K562 (cell line): Measurements from ENCODE around the gene CBX3. TPM values are rescaled to one million over a fixed set of nuclear protein-coding genes. Genes with fewer than 3 reads are reported as not detected.
A peak's percentile ranks its signal among the peaks of the same experiment; 100 is the strongest.

Experiments used
- CBX8 ChIP-seq: fragments of 200-600 bp; sonication (generic); IDR thresholded peaks from 2 replicates; pipeline ENCODE4 v1.6.1; 2012; ENCODE audit warnings: borderline replicate concordance, mixed run types, low read depth, mild to moderate bottlenecking, moderate library complexity, mixed read lengths, low read length, control low read depth, inconsistent platforms; ENCODE audit not compliant: poor library complexity, severe bottlenecking; ENCODE audit errors: extremely low read depth
- HDAC8 ChIP-seq: fragments of 450-650 bp; IDR thresholded peaks from 2 replicates; pipeline ENCODE4 v1.6.1; 2016; ENCODE audit warnings: mild to moderate bottlenecking, missing genetic modification characterization, moderate library complexity, missing compliant biosample characterization
- HMGN3 ChIP-seq: IDR thresholded peaks from 2 replicates; pipeline ENCODE4 v1.6.1; 2011; ENCODE audit warnings: borderline replicate concordance, low read depth, mild to moderate bottlenecking, mixed read lengths, low read length; ENCODE audit not compliant: insufficient read length; ENCODE audit errors: extremely low read depth
- HMGXB4 ChIP-seq: sonication (generic); formaldehyde crosslinking; IDR thresholded peaks from 2 replicates; pipeline ENCODE4 v1.8.1; 2023; ENCODE audit warnings: mild to moderate bottlenecking, missing genetic modification reagents
- HSF4 ChIP-seq: fragments of 250-450 bp; sonication (Bioruptor Pico); IDR thresholded peaks from 2 replicates; pipeline ENCODE4 v2.1.2; 2022; ENCODE audit warnings: mild to moderate bottlenecking, moderate library complexity, borderline replicate concordance
- KAT2B ChIP-seq: IDR thresholded peaks from one replicate; pipeline ENCODE4 v1.6.1; 2012; ENCODE audit warnings: low read depth, mild to moderate bottlenecking, control low read depth, inconsistent platforms, low read length, moderate library complexity
- KDM4B ChIP-seq, 2 experiments: fragments of 450-650 bp in 1 of 2; sonication (generic) in 1 of 2; IDR thresholded peaks; 2 replicates each; pipeline ENCODE4 v1.6.1; 2016 to 2017; ENCODE audit warnings: borderline replicate concordance in 2 of 2, antibody characterized with exemption in 1 of 2, low read depth in 1 of 2, mild to moderate bottlenecking in 1 of 2
- KLF1 ChIP-seq: fragments of 450-650 bp; IDR thresholded peaks from 2 replicates; pipeline ENCODE4 v1.6.1; 2016; ENCODE audit warnings: missing genetic modification characterization, missing compliant biosample characterization
- MCM3 ChIP-seq: fragments of 450-650 bp; IDR thresholded peaks from 2 replicates; pipeline ENCODE4 v1.6.1; 2016
- MEF2D ChIP-seq: conservative IDR thresholded peaks from 2 replicates; pipeline ENCODE4 v1.6.1; 2016; ENCODE audit warnings: low read depth, missing genetic modification characterization, missing compliant biosample characterization
- NR2F6 ChIP-seq: fragments of 450-650 bp; formaldehyde crosslinking; IDR thresholded peaks from 2 replicates; pipeline ENCODE4 v1.4.0; 2020; ENCODE audit warnings: mild to moderate bottlenecking
- PHB2 ChIP-seq: fragments of 450-650 bp; IDR thresholded peaks from 2 replicates; pipeline ENCODE4 v1.6.1; 2017; ENCODE audit warnings: low read depth
- RBM25 ChIP-seq: fragments of 200-400 bp; formaldehyde crosslinking; IDR thresholded peaks from 2 replicates; pipeline ENCODE4 v1.6.1; 2018; ENCODE audit warnings: low read length, low read depth, moderate library complexity; ENCODE audit not compliant: severe bottlenecking
- SRF ChIP-seq, 2 experiments: fragments of 250-450, 450-650 bp in 1 of 2; sonication (Bioruptor Pico) in 1 of 2; sonication (generic) in 1 of 2; formaldehyde crosslinking; IDR thresholded peaks; 2 replicates each; pipeline versions ENCODE4 v1.5.0 to v1.5.1; 2020 to 2022; ENCODE audit warnings: mild to moderate bottlenecking in 1 of 2, missing genetic modification reagents in 1 of 2
- TRIM24 ChIP-seq, 2 experiments: fragments of 450-650 bp; IDR thresholded peaks; 2 replicates each; pipeline ENCODE4 v1.6.1; 2016
- ZFP1 ChIP-seq: fragments of 450-650 bp; formaldehyde crosslinking; IDR thresholded peaks from 2 replicates; pipeline ENCODE4 v1.4.0; 2020; ENCODE audit warnings: mild to moderate bottlenecking, mixed read lengths
- ZKSCAN3 ChIP-seq: fragments of 250-450 bp; sonication (Bioruptor Pico); IDR thresholded peaks from 2 replicates; pipeline ENCODE4 v1.4.0; 2020
- ZNF121 ChIP-seq: sonication (generic); formaldehyde crosslinking; conservative IDR thresholded peaks from 2 replicates; pipeline ENCODE4 v1.8.0; 2022; ENCODE audit warnings: missing genetic modification reagents
- ZNF217 ChIP-seq: sonication (generic); formaldehyde crosslinking; IDR thresholded peaks from 2 replicates; pipeline ENCODE4 v1.8.0; 2022; ENCODE audit warnings: mild to moderate bottlenecking, missing genetic modification reagents
- ZNF695 ChIP-seq: fragments of 450-650 bp; formaldehyde crosslinking; IDR thresholded peaks from 2 replicates; pipeline ENCODE4 v1.4.0; 2020; ENCODE audit warnings: mild to moderate bottlenecking, moderate library complexity
- polyA plus RNA-seq, 8 experiments: library from polyadenylated mRNA; depleted of rRNA in 4 of 8; stranded (reverse) in 5 of 8; unstranded in 3 of 8; fragments of >200 nt; fragmentation: Nextera tagmentation in 2 of 8; fragmentation: Illumina TruSeq in 1 of 8; extraction: Ambion mirVana in 2 of 8; extraction: Trizol in 1 of 8; gene quantifications; 2 replicates each; pipeline versions ENCODE4 v1.2.1 to v1.2.3, GENCODE V29; 2011 to 2014; ENCODE audit warnings: inconsistent platforms in 1 of 8, missing spikeins in 1 of 8
- total RNA-seq, 7 experiments: library from RNA; depleted of rRNA in 6 of 7; stranded (reverse); fragments of >200 nt in 6 of 7; fragmentation: Illumina TruSeq in 2 of 7; extraction: Trizol in 2 of 7; gene quantifications; 2 replicates each; pipeline versions ENCODE4 v1.2.1 to v1.2.3, GENCODE V29; 2011 to 2021; ENCODE audit warnings: low replicate concordance in 1 of 7
- TF ChIP-seq, protein P1 (sequence below): fragments of 450-650 bp; IDR thresholded peaks from 2 replicates; pipeline ENCODE4 v1.6.1; 2016; ENCODE audit warnings: missing biosample characterization, missing genetic modification characterization
- TF ChIP-seq, protein P2 (sequence below): sonication (generic); formaldehyde crosslinking; IDR thresholded peaks from 2 replicates; pipeline ENCODE4 v1.8.1; 2022; ENCODE audit warnings: missing genetic modification reagents
- TF ChIP-seq, protein P3 (sequence below): sonication (generic); formaldehyde crosslinking; IDR thresholded peaks from 2 replicates; pipeline ENCODE4 v1.8.0; 2023; ENCODE audit warnings: mild to moderate bottlenecking, missing genetic modification reagents

The CBX3 gene
- total and polyA plus RNA-seq, 9 of the 15 experiments (the other 6 are each of a cell fraction or from before 2014, with no cell fraction given), result 198 to 413 (median 328) TPM

- no peak for TF ChIP-seq KAT2B
- no peak for TF ChIP-seq PHB2
- TF ChIP-seq TRIM24 (IDR thresholded peaks at IDR 0.05), result no peak; a peak in 2 of 4 replicates
- TF ChIP-seq MCM3, result no peak
- TF ChIP-seq MEF2D (tag), result no peak
- TF ChIP-seq ZFP1, result 0 out of 2 replicates have a peak, but pooled peaks have one; percentile 10
- TF ChIP-seq, protein P1, sequence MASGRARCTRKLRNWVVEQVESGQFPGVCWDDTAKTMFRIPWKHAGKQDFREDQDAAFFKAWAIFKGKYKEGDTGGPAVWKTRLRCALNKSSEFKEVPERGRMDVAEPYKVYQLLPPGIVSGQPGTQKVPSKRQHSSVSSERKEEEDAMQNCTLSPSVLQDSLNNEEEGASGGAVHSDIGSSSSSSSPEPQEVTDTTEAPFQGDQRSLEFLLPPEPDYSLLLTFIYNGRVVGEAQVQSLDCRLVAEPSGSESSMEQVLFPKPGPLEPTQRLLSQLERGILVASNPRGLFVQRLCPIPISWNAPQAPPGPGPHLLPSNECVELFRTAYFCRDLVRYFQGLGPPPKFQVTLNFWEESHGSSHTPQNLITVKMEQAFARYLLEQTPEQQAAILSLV (tag), result no peak
- no peak; a peak in 1 of 4 replicates for TF ChIP-seq KDM4B (IDR thresholded peaks at IDR 0.05; ENCODE audit: borderline replicate concordance in 2 of 2, low read depth in 1 of 2)
- no peak for TF ChIP-seq KLF1 (tag)
- no peak for TF ChIP-seq HMGXB4 (CRISPR knock-in tag)
- TF ChIP-seq RBM25, result no peak
- TF ChIP-seq, protein P2, sequence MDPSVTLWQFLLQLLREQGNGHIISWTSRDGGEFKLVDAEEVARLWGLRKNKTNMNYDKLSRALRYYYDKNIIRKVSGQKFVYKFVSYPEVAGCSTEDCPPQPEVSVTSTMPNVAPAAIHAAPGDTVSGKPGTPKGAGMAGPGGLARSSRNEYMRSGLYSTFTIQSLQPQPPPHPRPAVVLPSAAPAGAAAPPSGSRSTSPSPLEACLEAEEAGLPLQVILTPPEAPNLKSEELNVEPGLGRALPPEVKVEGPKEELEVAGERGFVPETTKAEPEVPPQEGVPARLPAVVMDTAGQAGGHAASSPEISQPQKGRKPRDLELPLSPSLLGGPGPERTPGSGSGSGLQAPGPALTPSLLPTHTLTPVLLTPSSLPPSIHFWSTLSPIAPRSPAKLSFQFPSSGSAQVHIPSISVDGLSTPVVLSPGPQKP (CRISPR knock-in tag), result no peak
- no peak for TF ChIP-seq HDAC8 (tag)
- no peak for TF ChIP-seq ZNF121 (CRISPR knock-in tag)
- TF ChIP-seq NR2F6 (CRISPR knock-in tag), result no peak
- TF ChIP-seq CBX8, result no peak
- TF ChIP-seq SRF (CRISPR knock-in tag; IDR thresholded peaks at IDR 0.05), result 0 out of 4 replicates have a peak, but pooled peaks of 1 of the 2 experiments have one; percentile 12
- TF ChIP-seq ZKSCAN3 (CRISPR knock-in tag), result no peak
- TF ChIP-seq HSF4 (CRISPR knock-in tag), result no peak
- TF ChIP-seq, protein P3, sequence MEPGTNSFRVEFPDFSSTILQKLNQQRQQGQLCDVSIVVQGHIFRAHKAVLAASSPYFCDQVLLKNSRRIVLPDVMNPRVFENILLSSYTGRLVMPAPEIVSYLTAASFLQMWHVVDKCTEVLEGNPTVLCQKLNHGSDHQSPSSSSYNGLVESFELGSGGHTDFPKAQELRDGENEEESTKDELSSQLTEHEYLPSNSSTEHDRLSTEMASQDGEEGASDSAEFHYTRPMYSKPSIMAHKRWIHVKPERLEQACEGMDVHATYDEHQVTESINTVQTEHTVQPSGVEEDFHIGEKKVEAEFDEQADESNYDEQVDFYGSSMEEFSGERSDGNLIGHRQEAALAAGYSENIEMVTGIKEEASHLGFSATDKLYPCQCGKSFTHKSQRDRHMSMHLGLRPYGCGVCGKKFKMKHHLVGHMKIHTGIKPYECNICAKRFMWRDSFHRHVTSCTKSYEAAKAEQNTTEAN (CRISPR knock-in tag), result no peak
- TF ChIP-seq ZNF695 (CRISPR knock-in tag), result no peak
- TF ChIP-seq ZNF217 (CRISPR knock-in tag), result no peak
- peak; percentile 84 for TF ChIP-seq HMGN3
Observed at GRCh38 chr7:26201247-26202018, at the start of gene CBX3 (continued).
